Measurements from ENCODE around the gene TEK. TPM values are rescaled to one million over a fixed set of nuclear protein-coding genes. Genes with fewer than 3 reads are reported as not detected.

Gene TEK
- total RNA-seq, 4 donors from 2014 or later = 7.5 to 17.4 (median 15.5) TPM

DNA sequence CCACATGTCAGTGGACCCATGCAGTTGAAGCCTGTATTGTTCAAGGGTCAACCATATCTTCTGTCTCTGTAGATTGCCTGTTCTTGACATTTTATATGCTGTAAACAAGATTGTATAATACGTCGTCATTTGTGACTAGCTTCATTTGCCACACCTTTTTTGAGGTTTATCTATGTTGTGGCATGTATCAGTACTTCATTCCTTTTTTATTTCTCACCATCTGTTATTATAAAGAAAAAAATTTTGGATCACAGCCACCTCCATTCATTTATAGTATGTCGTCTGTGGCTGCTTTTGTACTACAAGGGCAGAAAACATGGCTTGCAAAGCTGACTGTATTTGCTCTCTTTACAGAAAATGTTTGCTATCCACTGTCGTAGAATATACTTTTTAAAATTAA, 72.4 kb downstream of the TEK start:
- intact Hi-C loops (cut with DNase I) = loop anchor here (10.0 kb wide), 1 partner anchor 47 kb away; no protein-coding TSS in a partner anchor
- TF ChIP-seq POLR2AphosphoS5 (IDR thresholded peaks at IDR 0.05) = no peak
- TF ChIP-seq, protein P1, sequence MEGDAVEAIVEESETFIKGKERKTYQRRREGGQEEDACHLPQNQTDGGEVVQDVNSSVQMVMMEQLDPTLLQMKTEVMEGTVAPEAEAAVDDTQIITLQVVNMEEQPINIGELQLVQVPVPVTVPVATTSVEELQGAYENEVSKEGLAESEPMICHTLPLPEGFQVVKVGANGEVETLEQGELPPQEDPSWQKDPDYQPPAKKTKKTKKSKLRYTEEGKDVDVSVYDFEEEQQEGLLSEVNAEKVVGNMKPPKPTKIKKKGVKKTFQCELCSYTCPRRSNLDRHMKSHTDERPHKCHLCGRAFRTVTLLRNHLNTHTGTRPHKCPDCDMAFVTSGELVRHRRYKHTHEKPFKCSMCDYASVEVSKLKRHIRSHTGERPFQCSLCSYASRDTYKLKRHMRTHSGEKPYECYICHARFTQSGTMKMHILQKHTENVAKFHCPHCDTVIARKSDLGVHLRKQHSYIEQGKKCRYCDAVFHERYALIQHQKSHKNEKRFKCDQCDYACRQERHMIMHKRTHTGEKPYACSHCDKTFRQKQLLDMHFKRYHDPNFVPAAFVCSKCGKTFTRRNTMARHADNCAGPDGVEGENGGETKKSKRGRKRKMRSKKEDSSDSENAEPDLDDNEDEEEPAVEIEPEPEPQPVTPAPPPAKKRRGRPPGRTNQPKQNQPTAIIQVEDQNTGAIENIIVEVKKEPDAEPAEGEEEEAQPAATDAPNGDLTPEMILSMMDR (IDR thresholded peaks at IDR 0.05) = no peak
- no peak for TF ChIP-seq POLR2A (IDR thresholded peaks at IDR 0.05; ENCODE audit: low read depth)
- no peak for TF ChIP-seq EP300 (IDR thresholded peaks at IDR 0.05)

DNA sequence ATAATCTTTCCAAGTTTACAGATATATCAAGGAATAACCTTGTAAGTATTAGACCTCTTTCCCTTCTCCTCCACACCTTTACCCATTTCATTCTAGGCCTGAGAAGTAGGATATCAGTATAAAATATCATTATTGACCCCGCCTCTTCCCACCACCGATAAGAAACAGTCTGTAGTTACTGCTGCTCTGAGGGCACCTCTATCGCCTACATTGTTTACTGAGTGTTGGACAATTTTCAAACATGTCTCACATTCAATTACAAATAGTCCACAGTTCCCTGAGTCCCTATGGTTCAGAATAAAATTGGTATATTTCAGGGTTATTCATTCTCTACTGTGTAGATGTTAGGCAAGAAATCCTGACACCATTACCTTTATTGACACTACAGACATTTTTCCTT, 73.4 kb downstream of the TEK start:
- Histone ChIP-seq H3K9me3 (peaks cover 0 to 10% (median 3%) of the 10 kb centered on the region in 4 donors), H3K27ac (replicated peaks in 1 of 4) (no peak overlapping the region), H3K27me3 (no peaks in the 10 kb centered on the region), H3K4me3 (no peak overlapping the region), H3K36me3 (peaks cover 0 to 23% (median 0%) of the 10 kb centered on the region in 4 donors), H3K4me1 (peaks cover 5 to 17% (median 16%) of the 10 kb centered on the region in 4 donors)
- no peak for DNase-seq (ENCODE audit: extremely low spot score)
- TF ChIP-seq, protein P1 (IDR thresholded peaks at IDR 0.05) = no peak
- TF ChIP-seq POLR2A (IDR thresholded peaks at IDR 0.05; ENCODE audit: low read depth) (no peak), EP300 (IDR thresholded peaks at IDR 0.05) (no peak), POLR2AphosphoS5 (IDR thresholded peaks at IDR 0.05) (no peak)
- intact Hi-C loops (cut with DNase I) = loop anchor here (10.0 kb wide), 1 partner anchor 48 kb away; no protein-coding TSS in a partner anchor
- WGBS = 65% methylated on average over 3 of the region's 3 CpGs

More for the DNA sequence above, 72.4 kb downstream of the TEK start:
- no peak for DNase-seq (ENCODE audit: extremely low spot score)
- H3K4me3 ChIP-seq = no peak overlapping the region
- peaks cover 5 to 17% (median 16%) of the 10 kb centered on the region in 4 donors for H3K4me1 ChIP-seq
- H3K9me3 ChIP-seq = peaks cover 0 to 10% (median 3%) of the 10 kb centered on the region in 4 donors
- no peak overlapping the region for H3K27ac ChIP-seq (replicated peaks in 1 of 4)
- WGBS = 58% methylated on average over 4 of the region's 4 CpGs
- H3K27me3 ChIP-seq = no peaks in the 10 kb centered on the region
- peaks cover 0 to 19% (median 0%) of the 10 kb centered on the region in 4 donors for H3K36me3 ChIP-seq

GRCh38 chr9:27183131-27183530, 74.1 kb downstream of the TEK start:
- 87% methylated on average over 2 of the region's 2 CpGs for WGBS
- no peak for DNase-seq (ENCODE audit: extremely low spot score)
- Histone ChIP-seq H3K4me3 (no peak overlapping the region), H3K4me1 (peaks cover 5 to 17% (median 16%) of the 10 kb centered on the region in 4 donors), H3K36me3 (peaks cover 0 to 23% (median 0%) of the 10 kb centered on the region in 4 donors), H3K27me3 (no peaks in the 10 kb centered on the region), H3K27ac (replicated peaks in 1 of 4) (no peak overlapping the region), H3K9me3 (peaks cover 0 to 4% (median 0%) of the 10 kb centered on the region in 4 donors)
- TF ChIP-seq EP300 (IDR thresholded peaks at IDR 0.05) = no peak
- no peak for TF ChIP-seq POLR2A (IDR thresholded peaks at IDR 0.05; ENCODE audit: low read depth)
- TF ChIP-seq POLR2AphosphoS5 (IDR thresholded peaks at IDR 0.05) = no peak
- TF ChIP-seq, protein P1 (IDR thresholded peaks at IDR 0.05) = no peak
- intact Hi-C loops (cut with DNase I) = loop anchor here (10.0 kb wide), 1 partner anchor 48 kb away; no protein-coding TSS in a partner anchor

GRCh38 chr9:27183701-27184100, 74.7 kb downstream of the TEK start:
- no peaks in the 10 kb centered on the region for H3K9me3 ChIP-seq
- H3K36me3 ChIP-seq = peaks cover 0 to 23% (median 0%) of the 10 kb centered on the region in 4 donors
- intact Hi-C loops (cut with DNase I) = loop anchor here (10.0 kb wide), 1 partner anchor 49 kb away; no protein-coding TSS in a partner anchor
- H3K27me3 ChIP-seq = no peaks in the 10 kb centered on the region
- peaks cover 5 to 17% (median 16%) of the 10 kb centered on the region in 4 donors for H3K4me1 ChIP-seq
- peak; percentile 42 for DNase-seq (ENCODE audit: extremely low spot score)
- no peak overlapping the region for H3K27ac ChIP-seq (replicated peaks in 1 of 4)
- TF ChIP-seq, protein P1 (IDR thresholded peaks at IDR 0.05) = no peak
- TF ChIP-seq EP300 (IDR thresholded peaks at IDR 0.05) = no peak
- no peak for TF ChIP-seq POLR2AphosphoS5 (IDR thresholded peaks at IDR 0.05)
- no peak for TF ChIP-seq POLR2A (IDR thresholded peaks at IDR 0.05; ENCODE audit: low read depth)
- WGBS = 85% methylated on average over 5 of the region's 5 CpGs
- H3K4me3 ChIP-seq = no peak overlapping the region
